Stimulated activated naive CD4-positive, alpha-beta T cell treated with Interleukin-2 at 50 U/mL for 16 hours (primary cell): ENCODE data around the gene ARHGDIA.
"Not testable (repeated sequence)": the region's sequence is repeated elsewhere in the genome, so short reads cannot be mapped to it uniquely, and the experiment has no call there.

Source experiments
- DNase-seq: peaks from one replicate; lab custom pipeline; 2025; lab: John Stamatoyannopoulos, UW

The ARHGDIA gene

GRCh38 chr17:81842725-81843504, 28.2 kb downstream of the ARHGDIA start:
- DNase-seq, result no peak

- no peak for DNase-seq
Measured at GRCh38 chr17:81842378-81842724, 28.8 kb downstream of the ARHGDIA start.

GRCh38 chr17:81841866-81842265, 29.3 kb downstream of the ARHGDIA start:
- no peak for DNase-seq

- DNase-seq, result no peak
Measured at GRCh38 chr17:81840826-81841778, 30.0 kb downstream of the ARHGDIA start.

GRCh38 chr17:81840059-81840458, 31.1 kb downstream of the ARHGDIA start:
- DNase-seq, result not testable (repeated sequence)

- no peak for DNase-seq
Measured at GRCh38 chr17:81839301-81839700, 31.8 kb downstream of the ARHGDIA start.

- no peak for DNase-seq
Measured at GRCh38 chr17:81838753-81839255, 32.3 kb downstream of the ARHGDIA start.

- DNase-seq, result no peak
Measured at GRCh38 chr17:81837641-81838040, 33.5 kb downstream of the ARHGDIA start.

- DNase-seq, result no peak
Measured at GRCh38 chr17:81834831-81835267, 36.3 kb downstream of the ARHGDIA start, which contains the start of gene PPP1R27. Gene PPP1R27 (minus strand): TSS chr17:81835050. CDS start chr17:81834953, 97 bp downstream.

- DNase-seq, result no peak
Measured at GRCh38 chr17:81833921-81834830, 37.0 kb downstream of the ARHGDIA start.

GRCh38 chr17:81833160-81833920, 37.8 kb downstream of the ARHGDIA start, which contains the start of gene MCRIP1:
Gene MCRIP1 (minus strand): TSS chr17:81833291. CDS start chr17:81824506, 8,785 bp downstream.
- peak; percentile 92 for DNase-seq

- DNase-seq, result peak; percentile 43
Measured at GRCh38 chr17:81832608-81833159, 38.5 kb downstream of the ARHGDIA start.

- DNase-seq, result peak; percentile 53
Measured at GRCh38 chr17:81831957-81832607, 39.1 kb downstream of the ARHGDIA start.

- DNase-seq, result no peak
Measured at GRCh38 chr17:81831563-81831956, 39.6 kb downstream of the ARHGDIA start.

- no peak for DNase-seq
Measured at GRCh38 chr17:81829858-81830257, 41.3 kb downstream of the ARHGDIA start.

- DNase-seq, result no peak
Measured at GRCh38 chr17:81828656-81829055, 42.5 kb downstream of the ARHGDIA start.

GRCh38 chr17:81825841-81826466, 45.2 kb downstream of the ARHGDIA start:
- no peak for DNase-seq

- no peak for DNase-seq
Measured at GRCh38 chr17:81824595-81824994, 46.5 kb downstream of the ARHGDIA start.

- no peak for DNase-seq
Measured at GRCh38 chr17:81823820-81824550, 47.2 kb downstream of the ARHGDIA start.
